GM12891 (cell line): ENCODE measurements around the gene FHL1.

ENCODE experiments used
- PAX5 ChIP-seq: IDR thresholded peaks from 2 replicates; pipeline ENCODE4 v1.6.1; 2011; ENCODE audit warnings: low read length, moderate library complexity, mild to moderate bottlenecking; ENCODE audit not compliant: insufficient read depth, severe bottlenecking
- POLR2A ChIP-seq: IDR thresholded peaks from 2 replicates; pipeline ENCODE4 v1.6.1; 2011; ENCODE audit warnings: low read depth, low read length, control low read depth
- POLR2AphosphoS5 ChIP-seq: IDR thresholded peaks from 2 replicates; pipeline ENCODE4 v1.6.1; 2011; ENCODE audit warnings: low read depth, low read length, control low read depth
- POU2F2 ChIP-seq: IDR thresholded peaks from 2 replicates; pipeline ENCODE4 v1.6.1; 2011; ENCODE audit warnings: low read depth, mild to moderate bottlenecking, control low read depth, low read length, moderate library complexity
- SPI1 ChIP-seq: IDR thresholded peaks from 2 replicates; pipeline ENCODE4 v1.6.1; 2011; ENCODE audit warnings: low read depth, low read length, control low read depth
- TAF1 ChIP-seq: IDR thresholded peaks from 2 replicates; pipeline ENCODE4 v1.6.1; 2011; ENCODE audit warnings: low read depth, low read length, control low read depth

- no peak for TF ChIP-seq POLR2A
- TF ChIP-seq POLR2AphosphoS5, result no peak
- TF ChIP-seq TAF1, result no peak
- no peak for TF ChIP-seq SPI1
- TF ChIP-seq POU2F2, result no peak
- no peak for TF ChIP-seq PAX5
Measured at GRCh38 chrX:136156560-136157117, 9.3 kb downstream of the FHL1 start.
